Activated gamma-delta T cell treated with Interleukin-2 at 50 U/mL for 16 hours (primary cell): ENCODE measurements around the gene CNBD2.
"Not testable (repeated sequence)": the region's sequence is repeated elsewhere in the genome, so short reads cannot be mapped to it uniquely, and the experiment has no call there.

Source experiments
- DNase-seq: peaks from one replicate; pipeline ENCODE4 v3.0.0-alpha.2; 2020

Gene CNBD2

DNA sequence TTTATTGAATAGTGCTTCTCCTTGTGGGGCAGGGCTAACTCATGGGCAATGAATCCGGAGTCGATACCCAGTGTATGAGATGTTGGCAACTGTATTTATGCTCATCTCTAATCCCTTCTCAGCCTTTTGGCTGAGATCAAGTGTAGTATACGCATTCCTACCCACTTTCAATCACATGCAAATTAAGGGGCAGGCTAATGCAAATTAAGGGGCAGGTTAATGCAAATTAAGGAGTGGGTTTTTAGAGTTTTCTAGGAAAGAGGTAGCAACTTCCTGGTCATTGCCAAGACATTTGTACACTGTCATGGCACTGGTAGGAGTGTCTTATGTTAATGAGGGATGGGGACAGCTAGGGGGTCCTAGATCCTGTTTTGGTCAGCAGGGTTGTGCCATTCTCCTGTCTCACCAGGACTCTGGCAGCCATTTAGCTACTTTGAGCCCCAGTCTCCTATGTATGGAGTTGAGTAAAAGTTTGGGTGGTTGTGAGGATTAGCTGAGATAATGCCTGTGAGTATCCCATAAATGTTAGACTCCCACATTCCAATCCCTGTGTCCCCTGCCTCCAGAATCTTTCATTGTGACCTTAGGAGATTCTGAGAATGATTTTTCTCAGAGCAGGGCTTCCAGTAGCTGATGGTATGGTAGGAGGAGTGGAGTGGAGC lies at the start of gene CNBD2:
Gene CNBD2 (plus strand): TSS at position 612 of the 662 bp plus-strand sequence. CDS start 173 bp downstream, outside the sequence.
- no peak for DNase-seq

DNA sequence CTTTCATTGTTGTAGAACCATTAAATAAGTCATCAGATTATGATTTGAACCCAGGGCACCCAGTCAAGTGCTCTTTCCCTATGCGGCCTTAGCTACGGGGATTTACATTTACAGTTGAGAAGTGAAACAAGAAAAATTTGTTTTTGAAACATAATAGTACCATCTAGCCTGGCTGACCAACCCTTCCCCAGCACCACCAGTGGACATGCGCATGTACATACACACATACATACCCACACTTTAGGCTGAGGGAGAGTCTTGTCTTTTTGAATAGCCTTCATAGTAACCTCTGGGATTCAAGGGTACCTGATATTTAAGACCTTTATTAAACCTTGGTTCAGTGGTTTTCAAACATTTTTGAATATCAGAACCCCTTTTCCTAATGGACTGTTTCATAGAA lies 47.9 kb upstream of the CNBD2 start:
- DNase-seq: no peak

DNA sequence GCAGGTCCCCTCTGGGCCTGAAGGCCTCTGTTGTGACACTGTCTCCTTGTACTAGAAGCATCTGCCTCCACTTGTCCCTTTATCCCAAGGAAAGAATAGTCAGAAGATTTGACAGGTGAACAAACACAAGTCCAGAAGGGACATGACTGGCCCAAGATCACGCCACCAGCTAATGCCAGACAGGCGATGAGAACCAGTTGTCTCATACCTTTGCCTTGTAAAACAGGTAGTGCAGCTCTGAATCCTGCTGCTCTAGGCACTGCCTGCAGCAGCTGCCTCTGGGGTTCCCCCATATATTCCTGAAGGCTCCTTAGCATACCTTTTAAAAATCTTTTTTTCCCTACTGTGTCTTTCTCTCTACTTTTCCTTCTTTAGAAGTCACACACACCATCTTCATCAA lies 39.1 kb upstream of the CNBD2 start:
- DNase-seq: no peak

DNA sequence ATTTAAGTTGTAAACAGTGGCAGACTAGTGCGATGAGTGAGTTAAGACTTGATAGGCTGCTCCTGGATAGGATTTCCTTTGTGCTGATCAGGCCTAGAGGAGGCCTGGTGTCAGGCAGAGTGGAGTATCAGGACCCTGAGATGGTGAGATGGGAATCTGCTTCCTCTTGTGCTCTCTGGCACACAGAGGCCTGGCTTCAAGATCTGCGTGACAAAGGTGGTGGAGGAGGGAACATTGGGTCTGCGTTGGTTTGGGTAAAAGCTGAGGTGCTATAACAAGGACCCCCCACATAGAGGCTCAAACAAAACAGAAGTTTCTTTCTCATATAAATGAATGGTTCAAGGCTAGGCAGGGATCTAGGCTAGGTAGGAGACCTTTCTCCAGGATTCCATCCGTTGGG lies 34.3 kb upstream of the CNBD2 start:
- no peak for DNase-seq

DNA sequence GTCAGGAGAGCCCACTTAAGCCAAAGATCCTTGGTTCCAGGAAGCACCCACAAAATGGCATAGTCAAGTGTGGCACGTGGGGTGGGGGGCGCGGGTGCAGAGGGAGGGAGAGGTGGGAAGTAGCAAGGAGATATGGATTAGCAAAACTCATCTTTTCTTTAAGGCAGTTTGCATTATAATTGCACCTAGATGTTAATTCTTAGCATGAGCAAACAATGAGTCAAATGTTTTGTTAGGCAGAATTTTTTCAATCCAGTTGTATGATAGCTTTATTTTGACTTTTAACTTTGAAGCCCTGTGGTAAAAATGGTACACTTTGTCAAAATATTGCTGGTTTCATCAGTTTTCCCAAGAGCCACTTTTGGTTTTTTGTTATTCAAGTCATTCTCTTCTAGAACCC lies 29.1 kb upstream of the CNBD2 start:
- DNase-seq: no peak

DNA sequence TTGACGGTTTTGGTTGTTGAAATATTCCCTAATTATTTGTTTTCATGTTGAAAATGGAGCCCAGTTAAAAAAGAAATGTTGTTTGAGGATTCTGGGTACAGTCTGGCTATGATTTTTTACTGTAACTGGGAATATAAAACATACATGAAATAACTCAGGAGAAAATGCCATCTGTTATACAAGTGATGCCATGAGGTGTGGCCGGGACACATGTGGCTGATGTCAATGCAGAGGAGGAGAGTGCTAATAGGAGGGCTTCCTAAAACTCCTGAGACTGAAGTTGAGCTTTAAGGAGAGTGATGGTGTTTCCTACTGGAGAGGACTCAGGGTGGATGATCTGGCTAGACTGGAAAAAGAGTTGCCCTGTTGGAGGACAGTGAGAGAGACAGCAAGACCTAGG lies 26.8 kb upstream of the CNBD2 start:
- no peak for DNase-seq

DNA sequence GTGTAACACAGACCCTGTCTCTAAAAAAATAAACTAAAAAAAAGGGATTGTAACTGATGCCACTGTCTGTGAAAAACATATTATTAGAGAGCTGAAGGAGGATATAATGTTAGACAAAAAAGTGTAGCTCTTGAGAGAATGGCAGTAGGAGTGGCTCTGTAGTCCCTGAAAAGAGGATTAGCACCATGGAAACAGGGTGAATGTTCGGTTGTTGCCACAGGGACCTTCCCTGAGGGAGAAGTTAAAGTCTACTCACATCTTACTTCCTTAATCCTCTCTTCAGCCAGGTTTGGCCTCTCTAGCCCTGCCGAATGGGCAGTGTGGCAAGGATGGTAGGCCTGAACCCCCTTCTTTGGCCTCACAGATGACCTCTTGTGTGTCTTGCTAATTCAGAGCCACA lies 26.1 kb upstream of the CNBD2 start:
- no peak for DNase-seq

DNA sequence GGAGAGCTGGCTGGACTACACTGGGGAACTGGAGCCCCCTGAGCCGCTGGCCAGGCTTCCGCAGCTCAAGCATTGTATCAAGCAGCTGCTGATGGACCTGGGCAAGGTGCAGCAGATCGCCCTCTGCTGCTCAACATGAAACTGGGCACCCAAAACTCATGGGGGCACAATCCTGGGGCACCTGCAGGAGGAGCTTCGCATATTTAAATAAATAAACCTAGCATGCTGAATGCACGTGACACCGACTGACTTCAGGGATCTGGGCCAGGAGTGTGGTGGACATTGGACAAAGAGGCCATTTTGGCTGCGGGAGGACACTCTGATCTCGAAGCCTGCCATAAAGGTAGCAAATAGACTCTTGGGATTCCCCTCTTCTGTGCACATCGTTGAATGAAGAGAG lies 20.9 kb upstream of the CNBD2 start:
- DNase-seq: peak; percentile 9

DNA sequence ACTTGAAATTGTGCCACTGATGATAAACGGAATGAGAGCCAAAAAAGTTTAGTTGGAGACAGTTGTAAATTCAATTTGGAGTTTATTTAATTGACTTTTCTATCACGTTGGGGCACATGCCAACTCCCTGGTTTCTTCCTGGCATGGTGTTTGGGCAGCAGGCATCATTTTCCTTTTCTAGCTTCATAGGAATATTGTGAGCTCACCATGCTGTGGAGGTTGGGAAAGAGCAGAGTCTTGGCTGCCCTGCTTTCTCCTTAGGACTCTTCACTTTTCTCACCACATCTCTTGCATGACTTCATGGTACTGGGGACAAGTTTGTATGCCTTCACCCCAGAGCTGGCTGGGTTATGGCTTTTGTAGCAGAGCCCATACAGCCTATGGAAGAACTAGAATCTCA lies 20.5 kb upstream of the CNBD2 start:
- DNase-seq: no peak

DNA sequence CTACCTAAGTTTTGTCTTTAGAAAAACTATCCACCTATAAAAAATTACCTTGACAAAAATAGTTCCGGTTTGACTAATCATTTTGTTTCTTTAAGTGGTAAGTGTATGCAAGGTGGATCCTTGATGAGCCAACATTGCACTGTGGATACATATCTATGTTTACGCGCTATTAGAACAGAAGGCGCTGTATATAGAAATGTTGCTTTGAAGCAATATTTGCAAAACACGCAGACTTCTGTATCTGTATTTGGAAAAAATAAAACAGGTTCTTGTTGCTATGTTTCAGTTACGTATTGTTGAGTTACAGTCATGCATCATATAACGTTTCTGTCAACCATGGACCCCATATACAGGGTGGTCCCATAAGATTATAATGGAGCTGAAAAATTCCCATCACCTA lies 18.3 kb upstream of the CNBD2 start:
- no peak for DNase-seq

DNA sequence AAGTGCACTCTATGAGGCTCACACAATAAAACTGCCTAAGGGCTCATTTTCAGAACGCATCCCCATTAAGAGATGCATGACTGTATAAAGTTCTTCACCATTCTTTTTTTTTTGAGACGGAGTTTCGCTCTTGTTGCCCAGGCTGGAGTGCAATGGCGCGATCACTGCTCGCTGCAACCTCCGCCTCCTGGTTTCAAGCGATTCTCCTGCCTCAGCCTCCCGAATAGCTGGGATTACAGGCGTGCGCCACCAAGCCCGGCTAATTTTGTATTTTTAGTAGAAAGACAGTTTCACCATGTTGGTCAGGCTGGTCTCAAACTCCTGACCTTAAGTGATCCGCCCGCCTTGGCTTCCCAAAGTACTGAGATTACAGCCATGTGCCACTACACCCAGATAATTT lies 16.3 kb upstream of the CNBD2 start:
- DNase-seq: not testable (repeated sequence)

DNA sequence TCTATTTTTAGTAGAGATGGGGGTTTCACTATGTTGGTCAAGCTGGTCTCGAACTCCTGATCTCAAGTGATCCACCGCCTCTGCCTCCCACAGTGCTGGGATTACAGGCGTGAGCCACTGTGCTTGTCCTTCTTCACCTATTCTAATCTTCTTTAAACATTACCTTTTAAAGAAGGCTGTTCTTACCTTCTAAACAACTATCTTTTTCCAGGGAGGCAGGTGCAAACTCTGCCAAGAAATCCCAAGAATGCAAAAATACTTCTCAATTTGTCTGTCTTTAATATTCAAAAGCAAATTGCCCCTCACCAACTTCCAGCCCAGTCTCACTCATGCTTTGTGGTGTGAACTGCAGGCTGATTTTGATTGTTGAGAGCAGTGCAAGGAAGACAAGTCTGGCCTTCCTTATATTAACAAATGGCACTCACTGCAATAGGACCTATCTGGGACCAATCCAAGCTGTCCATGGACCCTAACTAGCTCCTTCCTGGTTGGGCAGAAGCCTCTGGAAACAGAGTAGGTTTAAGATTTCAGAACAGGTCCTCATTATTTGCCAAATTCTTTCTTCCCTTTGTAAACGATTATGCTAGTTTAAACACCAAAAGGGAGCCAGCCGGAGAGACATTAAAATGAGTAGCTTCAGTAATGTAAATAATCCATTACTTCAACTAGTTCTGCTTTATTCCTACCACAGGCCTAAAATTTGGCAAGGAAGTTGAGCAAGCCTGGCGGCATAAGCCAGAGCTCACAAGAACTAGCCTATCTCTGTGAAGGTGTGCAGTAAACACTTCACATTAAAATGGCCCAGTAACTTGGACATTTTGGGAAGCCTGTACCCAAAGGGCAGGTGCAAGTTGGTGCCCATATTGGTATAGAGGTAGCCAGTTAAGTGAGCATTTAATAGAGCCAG lies 15.7 kb upstream of the CNBD2 start:
- no peak for DNase-seq

DNA sequence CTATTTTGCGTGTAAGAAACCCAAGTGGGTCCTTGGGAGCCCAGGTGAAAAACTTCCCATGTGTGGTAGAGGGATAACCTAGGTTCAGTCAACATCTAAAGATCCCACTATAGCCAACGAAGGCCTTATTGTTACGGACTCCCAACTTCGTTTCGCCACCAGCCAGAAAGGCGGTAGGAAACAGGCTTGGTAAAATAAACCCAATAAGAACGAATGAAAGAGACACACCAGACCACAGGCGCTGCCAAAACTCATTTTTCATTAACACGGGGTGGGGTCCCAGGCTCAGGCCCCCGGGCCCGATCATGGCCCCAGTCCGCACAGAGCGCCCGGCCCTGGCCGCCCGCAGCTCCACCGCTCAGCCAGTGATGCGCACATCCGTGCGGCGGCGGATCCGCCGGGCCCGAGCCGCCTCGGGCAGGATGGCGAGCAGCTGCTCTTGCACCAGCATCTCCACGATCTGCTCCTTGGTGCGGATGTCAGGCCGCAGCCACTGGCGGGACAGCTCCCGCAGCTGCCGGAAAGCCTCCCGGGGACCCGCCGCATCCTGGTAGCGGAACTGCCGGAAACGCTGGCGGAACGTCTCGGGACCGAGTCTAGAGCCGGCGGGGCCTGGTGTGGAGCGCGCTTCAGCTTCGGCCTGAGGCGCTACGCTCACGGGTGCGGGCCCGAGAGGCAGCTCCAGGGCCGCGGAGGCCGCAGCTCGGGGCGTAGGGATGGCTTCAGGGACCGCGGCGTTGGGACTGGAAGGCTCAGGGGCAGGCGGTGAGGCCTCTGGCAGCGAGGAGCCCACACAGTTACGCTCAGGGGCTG lies 14.8 kb upstream of the CNBD2 start:
- peak; percentile 59 for DNase-seq

DNA sequence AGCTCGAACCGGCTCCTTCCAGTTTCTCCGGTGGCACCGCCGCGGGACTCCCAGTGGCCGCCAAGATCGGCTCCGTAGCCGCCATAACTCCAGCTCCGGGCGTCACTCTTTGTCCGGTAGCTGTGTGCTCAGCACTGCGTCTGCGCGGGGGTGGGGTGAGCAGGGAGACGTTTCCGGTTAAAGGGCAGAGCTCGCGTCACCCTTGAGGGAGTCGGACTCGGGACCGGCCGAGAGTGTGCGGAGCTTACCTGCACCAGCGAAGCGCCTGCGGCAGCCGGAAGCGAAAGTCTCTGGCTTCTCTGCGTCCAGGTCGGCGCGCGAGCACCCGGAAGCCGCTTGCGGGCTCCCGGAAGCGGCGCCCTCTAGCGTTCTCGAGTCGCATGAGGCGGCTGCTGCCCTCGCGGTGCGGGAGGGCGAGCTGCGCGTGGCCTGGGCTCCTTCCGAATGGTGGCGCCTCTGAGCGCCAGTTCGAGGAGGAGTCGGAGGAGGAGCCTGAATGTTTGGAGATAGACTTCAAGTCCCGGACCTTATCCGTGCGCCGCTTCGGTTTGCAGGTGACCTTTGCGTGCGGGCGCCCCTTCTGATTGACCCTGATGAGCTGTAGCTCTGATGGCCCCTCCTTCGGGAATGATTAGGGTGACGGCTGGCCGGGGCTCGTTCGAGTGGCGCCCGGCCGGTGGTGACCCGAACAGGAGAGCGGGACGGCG lies 14.0 kb upstream of the CNBD2 start, which contains the start of gene SCAND1:
Gene SCAND1 (minus strand): TSS at position 303 of the 707 bp plus-strand sequence. CDS start 218 bp downstream, at position 85.
- peak; percentile 96 for DNase-seq

DNA sequence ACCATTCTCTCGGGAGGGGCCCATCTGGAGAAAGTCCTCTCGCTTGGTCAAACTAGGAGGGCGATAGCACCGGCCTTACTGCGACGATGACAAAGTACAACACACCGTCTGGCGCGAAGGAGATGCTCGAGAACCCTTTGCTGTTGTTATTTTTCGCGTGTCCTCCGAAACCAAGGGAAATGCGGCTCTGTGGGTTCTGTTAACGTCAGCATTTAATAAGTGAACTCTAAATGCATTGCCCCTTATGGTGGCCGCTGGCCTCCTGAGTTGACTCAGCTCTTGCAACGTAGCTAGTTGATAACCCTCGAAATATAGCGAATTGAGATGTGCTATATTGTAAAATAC lies 13.5 kb upstream of the CNBD2 start:
- no peak for DNase-seq

DNA sequence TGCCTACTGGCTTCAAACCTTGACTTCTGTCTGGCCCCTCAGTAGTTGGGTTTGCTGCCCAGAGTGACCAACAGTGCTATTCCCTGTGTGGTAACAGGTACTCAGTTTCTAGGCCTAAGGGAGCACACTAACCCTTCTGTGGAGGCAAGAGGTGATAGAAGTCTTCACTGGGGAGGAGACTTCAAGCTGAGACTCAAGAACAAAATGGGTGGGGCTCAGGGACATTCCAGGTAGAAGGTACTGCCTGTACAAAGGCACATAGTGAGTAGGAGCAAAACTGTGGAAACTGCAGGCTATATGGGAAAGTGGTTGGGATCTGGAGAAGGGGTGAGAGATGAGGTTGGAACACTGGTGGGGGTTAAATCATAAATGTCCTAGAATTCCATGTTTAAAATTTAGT lies 11.8 kb upstream of the CNBD2 start:
- no peak for DNase-seq

DNA sequence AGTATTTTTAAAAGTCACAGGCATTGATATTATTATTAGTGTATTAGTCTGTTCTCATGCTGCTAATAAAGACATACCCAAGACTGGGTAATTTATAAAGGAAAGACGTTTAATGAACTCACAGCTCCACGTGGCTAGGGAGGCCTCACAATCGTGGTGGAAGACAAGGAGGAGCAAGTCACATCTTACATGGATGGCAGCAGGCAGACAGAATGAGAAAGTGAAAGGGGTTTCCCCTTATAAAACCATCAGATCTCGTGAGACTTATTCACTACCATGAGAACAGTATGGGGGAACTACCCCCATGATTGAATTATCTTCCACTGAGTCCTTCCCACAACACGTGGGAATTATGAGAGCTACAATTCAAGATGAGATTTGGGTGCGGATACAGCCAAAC lies 9.1 kb upstream of the CNBD2 start:
- not testable (repeated sequence) for DNase-seq

DNA sequence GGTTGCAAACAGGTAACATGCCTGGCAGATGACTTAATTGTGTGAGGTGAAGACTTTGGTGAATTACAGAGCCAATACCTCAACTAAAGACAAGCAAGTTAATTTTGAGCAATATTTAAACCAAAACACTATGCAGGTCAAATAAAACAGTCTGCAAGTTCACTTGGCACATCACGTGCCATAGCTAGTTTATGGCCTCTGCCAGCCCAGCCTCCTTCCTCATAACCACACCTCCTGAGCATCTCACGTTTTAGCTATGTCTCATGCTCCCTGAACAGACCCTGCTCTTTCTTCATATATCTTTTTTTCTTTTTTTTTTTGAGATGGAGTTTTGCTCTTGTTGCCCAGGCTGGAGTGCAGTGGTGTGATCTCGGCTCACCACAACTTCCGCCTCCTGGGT lies 4.5 kb upstream of the CNBD2 start:
- DNase-seq: no peak

DNA sequence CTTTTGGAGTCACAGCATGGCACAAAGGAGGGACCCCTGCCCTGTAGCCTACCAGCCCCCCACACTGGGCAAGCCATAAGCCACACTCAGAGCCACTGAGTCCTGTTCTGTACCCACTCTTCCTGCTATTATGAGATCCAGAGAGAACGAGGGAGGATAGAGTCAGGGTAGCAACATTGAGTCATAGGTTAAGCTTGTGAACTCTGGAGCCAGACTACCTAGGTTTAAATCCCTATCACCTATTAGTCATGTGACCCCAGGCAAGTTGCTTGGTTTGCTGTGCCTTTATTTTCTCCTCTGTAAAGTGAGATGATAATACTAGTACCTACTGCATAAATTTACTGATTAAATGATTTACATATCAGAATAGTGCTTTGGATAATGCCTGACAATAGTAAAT lies 540 bp downstream of the CNBD2 start:
- DNase-seq: no peak

DNA sequence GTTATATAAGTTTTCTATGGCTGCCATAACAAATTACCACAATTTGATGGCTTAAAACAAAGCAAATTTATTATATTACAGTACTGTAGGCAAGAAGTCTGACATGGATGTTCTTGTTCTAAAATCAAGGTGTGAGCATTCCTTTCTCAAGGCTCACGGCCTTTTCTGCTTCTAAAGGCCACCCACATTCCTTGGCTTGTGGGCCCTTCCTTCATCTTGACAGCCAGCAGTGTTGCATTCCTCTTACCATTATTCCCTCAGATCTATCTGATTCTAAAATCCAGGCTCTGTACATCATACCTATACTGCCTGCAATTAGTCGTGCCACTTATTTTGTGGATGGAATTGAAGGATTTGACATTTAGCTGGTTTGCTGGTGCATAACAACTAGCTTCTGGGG lies 3.6 kb downstream of the CNBD2 start:
- DNase-seq: no peak

DNA sequence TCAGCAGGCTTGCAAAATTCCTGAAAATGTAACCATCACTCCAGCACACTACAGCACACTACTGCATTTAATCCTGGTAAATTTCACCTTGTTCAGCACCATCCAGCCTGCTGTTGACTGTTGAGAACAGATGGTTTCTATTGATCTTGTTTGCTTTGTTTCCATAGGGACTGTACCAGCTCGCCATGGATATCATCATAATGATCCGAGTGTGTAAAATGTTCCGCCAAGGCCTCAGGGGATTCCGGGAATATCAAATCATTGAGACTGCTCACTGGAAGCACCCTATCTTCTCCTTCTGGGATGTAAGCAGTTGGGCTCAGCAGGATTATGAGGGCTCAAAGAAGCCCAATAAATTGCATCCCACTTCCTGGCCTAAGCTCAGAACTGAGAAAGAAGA lies 4.1 kb downstream of the CNBD2 start:
- no peak for DNase-seq

DNA sequence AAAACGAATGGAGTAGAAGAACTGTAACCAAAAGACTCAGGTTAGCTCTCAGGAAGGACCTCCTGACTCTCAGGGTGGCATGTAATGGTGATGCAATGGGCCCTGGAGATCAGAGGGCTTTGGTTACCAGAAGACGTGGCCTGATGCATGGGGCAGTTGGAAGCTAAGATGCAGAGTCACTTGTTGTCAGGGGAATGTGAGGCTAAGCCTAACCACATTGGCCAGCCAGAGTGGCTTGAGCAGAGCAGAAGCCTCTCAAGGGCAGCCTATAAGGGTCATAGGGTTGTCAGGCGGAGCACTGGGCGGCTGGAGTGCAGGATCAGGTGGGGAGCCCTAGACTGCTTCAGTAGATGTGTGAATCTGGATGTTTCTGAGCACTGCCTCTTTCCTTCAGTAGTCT lies 5.9 kb downstream of the CNBD2 start:
- no peak for DNase-seq
